GM12892 (cell line): ENCODE data around the gene CRYZL1.

Source experiments
- POLR2A ChIP-seq: IDR thresholded peaks from 2 replicates; pipeline ENCODE4 v1.6.1; 2011; ENCODE audit warnings: low read depth, low read length, control low read depth
- POLR2AphosphoS5 ChIP-seq: IDR thresholded peaks from 2 replicates; pipeline ENCODE4 v1.6.1; 2011; ENCODE audit warnings: low read depth, low read length, control low read depth
- TAF1 ChIP-seq: IDR thresholded peaks from 2 replicates; pipeline ENCODE4 v1.6.1; 2011; ENCODE audit warnings: low read depth, mild to moderate bottlenecking, control low read depth, low read length, borderline replicate concordance

GRCh38 chr21:33670076-33670978 is 28.8 kb upstream of the CRYZL1 start:
- TF ChIP-seq POLR2A (no peak), TAF1 (no peak), POLR2AphosphoS5 (no peak)
